Stomach (tissue), 4 donors: ENCODE results near the gene BET1.

Source experiments
- CTCF ChIP-seq, 7 experiments: fragments of 450-650 bp in 4 of 7; fragments of 200-600 bp in 3 of 7; sonication (generic) in 3 of 7; IDR thresholded peaks; one replicate each; pipeline ENCODE4 v1.5.1; 2016 to 2019; ENCODE audit warnings: antibody characterized with exemption in 7 of 7, control low read depth in 2 of 7, mild to moderate bottlenecking in 1 of 7
- POLR2A ChIP-seq, 4 donors: fragments of 450-650 bp; IDR thresholded peaks; one replicate each; pipeline ENCODE4 v1.6.1; 2016; ENCODE audit warnings: antibody characterized with exemption in 4 of 4, control low read depth in 2 of 4, mild to moderate bottlenecking in 1 of 4, moderate library complexity in 1 of 4
- POLR2AphosphoS5 ChIP-seq, 3 donors: sonication (generic); formaldehyde crosslinking; IDR thresholded peaks; one replicate each; pipeline ENCODE4 v1.6.1; 2016; ENCODE audit warnings: antibody characterized with exemption in 3 of 3

- TF ChIP-seq CTCF (IDR thresholded peaks at IDR 0.05) (no peak), POLR2AphosphoS5 (IDR thresholded peaks at IDR 0.05) (no peak), POLR2A (IDR thresholded peaks at IDR 0.05) (no peak)
Observed at GRCh38 chr7:94040254-94040653, 36.1 kb upstream of the BET1 start.
